ENCODE data around the gene C4orf50. TPM values are rescaled to one million over a fixed set of nuclear protein-coding genes. Genes with fewer than 3 reads are reported as not detected.

Gene C4orf50
- total RNA-seq, 1 experiment from 2014 or later, result 0.17 TPM

GRCh38 chr4:5917672-5918071 lies 100.6 kb downstream of the C4orf50 start:
- Histone ChIP-seq H3K79me1 (ENCODE audit: insufficient read depth, low read depth, low read length, poor library complexity, severe bottlenecking) (no peaks in the 10 kb centered on the region), H2BK20ac (ENCODE audit: low read depth, low read length, poor library complexity, severe bottlenecking) (no peak overlapping the region), H4K5ac (ENCODE audit: insufficient read length, low read depth, low read length) (no peak overlapping the region), H4K91ac (ENCODE audit: insufficient read length, low read depth, low read length) (no peak overlapping the region), H3K4me1 (ENCODE audit: insufficient read depth, low read length) (peaks cover 9% of the 10 kb centered on the region; the same call in 1 of the 2 replicates), H2BK5ac (ENCODE audit: insufficient read length, low read length) (no peak overlapping the region), H3K79me2 (ENCODE audit: insufficient read depth, low read length) (no peaks in the 10 kb centered on the region), H3K4ac (ENCODE audit: low read depth, low read length) (no peak overlapping the region), H2AK5ac (ENCODE audit: insufficient read length, low read length) (no peak overlapping the region), H3K9me3 (ENCODE audit: control insufficient read depth, low read depth, low read length) (no peaks in the 10 kb centered on the region), H3K27ac (ENCODE audit: insufficient read length, low read depth, low read length) (no peak overlapping the region), H3K4me2 (ENCODE audit: insufficient read depth, insufficient read length, low read length) (no peak overlapping the region), H4K20me1 (ENCODE audit: control insufficient read depth, insufficient read depth, insufficient read length) (no peaks in the 10 kb centered on the region), H2AFZ (ENCODE audit: low read length) (no peak overlapping the region), H3K56ac (ENCODE audit: insufficient read length, low read depth, low read length) (no peak overlapping the region), H3K23ac (ENCODE audit: insufficient read length, low read depth, low read length) (no peak overlapping the region), H2BK120ac (ENCODE audit: low read depth, low read length, poor library complexity, severe bottlenecking) (no peak overlapping the region), H2BK12ac (ENCODE audit: insufficient read length, low read depth, low read length) (no peak overlapping the region), H3K23me2 (ENCODE audit: insufficient read length, low read depth, low read length, poor library complexity, severe bottlenecking) (no peaks in the 10 kb centered on the region), H3K9ac (ENCODE audit: extremely low read depth, insufficient read length, low read length) (no peak overlapping the region), H4K8ac (replicated peaks; ENCODE audit: insufficient read length, low read depth, low read length) (no peak overlapping the region), H3K27me3 (ENCODE audit: insufficient read depth, low read length) (no peaks in the 10 kb centered on the region), H3K18ac (ENCODE audit: insufficient read length, low read depth, low read length) (no peak overlapping the region), H3T11ph (ENCODE audit: low read length) (no peak overlapping the region), H2BK15ac (ENCODE audit: low read depth, low read length) (no peak overlapping the region), H3K14ac (ENCODE audit: insufficient read depth, low read length) (no peak overlapping the region)
- no peaks in the 10 kb centered on the region for H3K36me3 Mint-ChIP-seq (ENCODE audit: insufficient read depth in 1 of 3, low read depth in 3 of 3)
- peaks cover 25 to 28% of the 10 kb centered on the region in 2 experiments for H3K4me1 Mint-ChIP-seq
- TF ChIP-seq CTCF (conservative IDR thresholded peaks at IDR 0.05), result no peak
- H3K27me3 Mint-ChIP-seq (ENCODE audit: low read depth), result peaks cover 51% of the 10 kb centered on the region
- no CpG with 5 or more reads among the region's 11 CpGs for WGBS (ENCODE audit: extremely low coverage, insufficient read length, low lambda C conversion rate)
- no peak overlapping the region for H3K4me3 Mint-ChIP-seq
- no peaks in the 10 kb centered on the region for H3K9me3 Mint-ChIP-seq
- no peak for DNase-seq
- no peak overlapping the region; a peak in 2 of 7 replicates for H3K27ac Mint-ChIP-seq

Data from H9 (cell line).